Liver (tissue), 9 donors: Measurements from ENCODE around the gene RMND5A. TPM values are rescaled to one million over a fixed set of nuclear protein-coding genes. Genes with fewer than 3 reads are reported as not detected.

Source experiments
- DNase-seq: peaks from one replicate; pipeline ENCODE4 v3.0.0-alpha.2; 2017; ENCODE audit warnings: low spot score
- H3K27ac ChIP-seq, 2 donors: one replicate each; pipeline ENCODE4 v1.7.0; 2013; ENCODE audit warnings: inconsistent platforms in 2 of 2, low read length in 2 of 2, control low read depth in 1 of 2, low read depth in 1 of 2, mild to moderate bottlenecking in 1 of 2
- H3K27me3 ChIP-seq, 4 donors: one replicate each; pipeline versions ENCODE4 v1.6.1 to v1.7.0; 2013; ENCODE audit warnings: low read length in 3 of 4, inconsistent platforms in 1 of 4, mild to moderate bottlenecking in 1 of 4, moderate library complexity in 1 of 4; ENCODE audit not compliant: control insufficient read depth in 4 of 4, insufficient read depth in 4 of 4
- H3K36me3 ChIP-seq, 4 donors: one replicate each; pipeline versions ENCODE4 v1.6.1 to v1.7.0; 2013; ENCODE audit warnings: low read length in 3 of 4, mild to moderate bottlenecking in 3 of 4, low read depth in 1 of 4, moderate library complexity in 1 of 4; ENCODE audit not compliant: control insufficient read depth in 4 of 4, insufficient read depth in 3 of 4
- H3K4me1 ChIP-seq, 4 donors: one replicate each; pipeline versions ENCODE4 v1.6.1 to v1.7.0; 2013; ENCODE audit warnings: low read length in 3 of 4, mild to moderate bottlenecking in 3 of 4, moderate library complexity in 1 of 4; ENCODE audit not compliant: control insufficient read depth in 4 of 4, insufficient read depth in 4 of 4
- H3K4me3 ChIP-seq, 3 donors: one replicate each; pipeline versions ENCODE4 v1.6.1 to v1.7.0; 2013; ENCODE audit warnings: low read length in 3 of 3, control low read depth in 1 of 3, low read depth in 1 of 3, mild to moderate bottlenecking in 1 of 3
- H3K9ac ChIP-seq, 2 donors: one replicate each; pipeline ENCODE4 v1.7.0; 2013; ENCODE audit warnings: low read length in 2 of 2, mild to moderate bottlenecking in 2 of 2, moderate library complexity in 2 of 2, control low read depth in 1 of 2, low read depth in 1 of 2
- H3K9me3 ChIP-seq, 4 donors: one replicate each; pipeline versions ENCODE4 v1.6.1 to v1.7.0; 2013; ENCODE audit warnings: low read length in 3 of 4; ENCODE audit not compliant: control insufficient read depth in 4 of 4
- CTCF ChIP-seq: fragments of 150-350 bp; IDR thresholded peaks from 2 replicates; pipeline ENCODE4 v1.5.1; 2017; ENCODE audit warnings: improper control_type of control experiment, low read depth, low read length; ENCODE audit not compliant: missing input control
- EGR1 ChIP-seq, 2 donors: IDR thresholded peaks; 2 replicates each; pipeline ENCODE4 v1.6.1; 2016 to 2018; ENCODE audit warnings: antibody characterized with exemption in 2 of 2, low read depth in 2 of 2
- GABPA ChIP-seq, 2 donors: IDR thresholded peaks in 1 of 2; conservative IDR thresholded peaks in 1 of 2; 2 replicates each; pipeline ENCODE4 v1.6.1; 2016; ENCODE audit warnings: antibody characterized with exemption in 2 of 2, mild to moderate bottlenecking in 1 of 2, moderate library complexity in 1 of 2
- HNF4A ChIP-seq, 2 donors: conservative IDR thresholded peaks; 2 replicates each; pipeline ENCODE4 v1.6.1; 2016; ENCODE audit warnings: antibody characterized with exemption in 2 of 2, mild to moderate bottlenecking in 2 of 2
- HNF4G ChIP-seq: IDR thresholded peaks from 2 replicates; pipeline ENCODE4 v1.6.1; 2016; ENCODE audit warnings: antibody characterized with exemption
- JUND ChIP-seq, 2 donors: IDR thresholded peaks; 2 replicates each; pipeline ENCODE4 v1.6.1; 2016; ENCODE audit warnings: antibody characterized with exemption in 2 of 2
- NR2F2 ChIP-seq: IDR thresholded peaks from 2 replicates; pipeline ENCODE4 v1.6.1; 2016; ENCODE audit warnings: antibody characterized with exemption
- RAD21 ChIP-seq, 2 donors: IDR thresholded peaks; 2 replicates each; pipeline ENCODE4 v1.6.1; 2016; ENCODE audit warnings: antibody characterized with exemption in 2 of 2, mild to moderate bottlenecking in 2 of 2
- REST ChIP-seq: IDR thresholded peaks from 2 replicates; pipeline ENCODE4 v1.6.1; 2016; ENCODE audit warnings: antibody characterized with exemption, mild to moderate bottlenecking
- SP1 ChIP-seq: IDR thresholded peaks from 2 replicates; pipeline ENCODE4 v1.6.1; 2018; ENCODE audit warnings: antibody characterized with exemption, mild to moderate bottlenecking
- TAF1 ChIP-seq: conservative IDR thresholded peaks from 2 replicates; pipeline ENCODE4 v1.6.1; 2016; ENCODE audit warnings: antibody characterized with exemption, mild to moderate bottlenecking
- YY1 ChIP-seq: IDR thresholded peaks from 2 replicates; pipeline ENCODE4 v1.6.1; 2016; ENCODE audit warnings: antibody characterized with exemption, mild to moderate bottlenecking
- ZBTB33 ChIP-seq: IDR thresholded peaks from 2 replicates; pipeline ENCODE4 v1.6.1; 2016; ENCODE audit warnings: antibody characterized with exemption
- WGBS: extraction: QIAGEN DNeasy Blood & Tissue Kit; methylation state at CpG from one replicate; pipeline ENCODE4 v1.1.7; 2013; 5-methylcytosine and 5-hydroxymethylcytosine counted together
- polyA plus RNA-seq, 2 donors: library from polyadenylated mRNA; stranded (reverse) in 1 of 2; unstranded in 1 of 2; fragments of 200-250 nt in 1 of 2; fragments of >200 nt in 1 of 2; fragmentation: Nextera tagmentation in 1 of 2; extraction: Ambion mirVana in 1 of 2; gene quantifications; one replicate each; pipeline versions ENCODE4 v1.2.1 to v1.2.3, GENCODE V29; 2013 to 2015
- total RNA-seq, 2 donors: library from RNA; depleted of rRNA; stranded (reverse); fragments of >200 nt; gene quantifications; one replicate each; pipeline ENCODE4 v1.2.3, GENCODE V29; 2014
- donor health status: healthy.
- donor health status: healthy.
- donor health status: healthy.
- donor health status: healthy.
- donor health status: healthy.

Gene RMND5A
- total and polyA plus RNA-seq, 4 donors = 8.8 to 74.5 (median 29.2) TPM

GRCh38 chr2:86790676-86791572 is 70.8 kb downstream of the RMND5A start, which contains the start of gene CD8A:
Gene CD8A (minus strand): TSS chr2:86790913. CDS start chr2:86790825, 88 bp downstream.
- no peak for TF ChIP-seq RAD21 (IDR thresholded peaks at IDR 0.05)
- TF ChIP-seq HNF4G = no peak
- no peak for TF ChIP-seq JUND (IDR thresholded peaks at IDR 0.05)
- no peak for TF ChIP-seq HNF4A (conservative IDR thresholded peaks at IDR 0.05)
- TF ChIP-seq EGR1 (IDR thresholded peaks at IDR 0.05; ENCODE audit: low read depth in 2 of 2) = no peak
- TF ChIP-seq CTCF = no peak
- no peak for TF ChIP-seq REST
- TF ChIP-seq GABPA (IDR thresholded peaks at IDR 0.05 in 1 of 2, conservative IDR thresholded peaks at IDR 0.05 in 1 of 2) = no peak
- no peak for TF ChIP-seq TAF1
- no peak for TF ChIP-seq SP1
- TF ChIP-seq ZBTB33 = no peak
- TF ChIP-seq NR2F2 = no peak
- TF ChIP-seq YY1 = no peak
- Histone ChIP-seq H3K4me1 (peaks cover 9 to 18% (median 12%) of the 10 kb centered on the region in 4 donors), H3K27me3 (peaks cover 0 to 10% (median 3%) of the 10 kb centered on the region in 4 donors), H3K27ac (no peak within 1 kb of the TSS), H3K36me3 (no peaks in the 10 kb centered on the region), H3K4me3 (peak within 1 kb of the TSS in 1 of 3 donors; percentile 32), H3K9ac (no peak within 1 kb of the TSS), H3K9me3 (no peaks in the 10 kb centered on the region)
- 6% methylated on average over 57 of the region's 57 CpGs for WGBS
- no peak for DNase-seq

GRCh38 chr2:86791573-86791972 is 71.5 kb downstream of the RMND5A start:
- no peak overlapping the region for H3K9ac ChIP-seq
- no peak for DNase-seq
- WGBS = 53% methylated on average over 7 of the region's 7 CpGs
- TF ChIP-seq RAD21 (IDR thresholded peaks at IDR 0.05) (no peak), YY1 (no peak)
- no peak overlapping the region for H3K4me3 ChIP-seq
- H3K9me3 ChIP-seq = peaks cover under 1 to 3% (median 3%) of the 10 kb centered on the region in 4 donors
- H3K27me3 ChIP-seq = peaks cover 0 to 10% (median 3%) of the 10 kb centered on the region in 4 donors
- H3K27ac ChIP-seq = no peak overlapping the region
- no peaks in the 10 kb centered on the region for H3K36me3 ChIP-seq
- peaks cover 9 to 18% (median 12%) of the 10 kb centered on the region in 4 donors for H3K4me1 ChIP-seq
